Endothelial cell of umbilical vein (primary cell): ENCODE data around the gene LMX1A. TPM values are rescaled to one million over a fixed set of nuclear protein-coding genes. Genes with fewer than 3 reads are reported as not detected.

ENCODE experiments used
- BruUV-seq: library from RNA; stranded (reverse); fragments of 400-500 nt; replicated peaks from 2 replicates; lab custom pipeline; 2021; lab: Mats Ljungman, UMichigan
- CTCF ChIA-PET: fragments of 300-600, 350-600 bp; sonication (Branson Sonifier 250); formaldehyde crosslinking; loops from one replicate; lab custom pipeline; 2021; ENCODE audit warnings: antibody characterized with exemption, inconsistent platforms; lab: Charles Lee
- POLR2A ChIA-PET: fragments of 300-600, 350-600 bp; sonication (Branson Sonifier 250); formaldehyde crosslinking; loops from one replicate; lab custom pipeline; 2021; ENCODE audit warnings: antibody characterized with exemption, inconsistent platforms; lab: Charles Lee
- DNase-seq: peaks from one replicate; pipeline ENCODE4 v3.0.0-alpha.2; 2011; ENCODE audit warnings: low read depth, low spot score
- FAIRE-seq: peaks from 2 replicates; lab custom pipeline; 2011; peaks lifted over from hg19 to GRCh38; lab: Jason Lieb, UNC
- H2AFZ ChIP-seq: 2 replicates; pipeline ENCODE4 v1.6.0; 2012; ENCODE audit warnings: low read depth, low read length, control low read depth, inconsistent platforms
- H3K27ac ChIP-seq: 2 replicates; pipeline ENCODE4 v1.5.1; 2011; ENCODE audit warnings: low read depth, mild to moderate bottlenecking, control low read depth, low read length, moderate library complexity; ENCODE audit not compliant: insufficient read depth
- H3K27me3 ChIP-seq, 2 experiments: 2 replicates each; pipeline versions ENCODE4 v1.6.0 to v1.6.1; 2011; ENCODE audit warnings: low read length in 2 of 2, mixed read lengths in 1 of 2; ENCODE audit not compliant: control insufficient read depth in 2 of 2, insufficient read depth in 2 of 2
- H3K36me3 ChIP-seq, 2 experiments: 2 replicates in 1 of 2; 3 replicates in 1 of 2; pipeline ENCODE4 v1.5.1; 2011; ENCODE audit warnings: low read length in 2 of 2, mild to moderate bottlenecking in 1 of 2, moderate library complexity in 1 of 2; ENCODE audit not compliant: control insufficient read depth in 2 of 2, insufficient read depth in 2 of 2; ENCODE audit errors: extremely low read depth in 1 of 2
- H3K4me1 ChIP-seq: 3 replicates; pipeline ENCODE4 v1.5.1; 2011; ENCODE audit warnings: mild to moderate bottlenecking, low read length; ENCODE audit not compliant: control insufficient read depth, insufficient read depth; ENCODE audit errors: extremely low read depth
- H3K4me2 ChIP-seq: 2 replicates; pipeline ENCODE4 v1.6.1; 2011; ENCODE audit warnings: low read length, control low read depth, mixed read lengths; ENCODE audit not compliant: insufficient read depth
- H3K4me3 ChIP-seq, 3 experiments: fragments of 200-600 bp in 1 of 3; sonication (generic), shearing (Covaris generic) in 1 of 3; replicated peaks in 1 of 3; 2 replicates each; pipeline ENCODE4 v1.5.1; 2011 to 2016; ENCODE audit warnings: control low read depth in 3 of 3, low read length in 3 of 3, mild to moderate bottlenecking in 2 of 3, inconsistent platforms in 1 of 3, low read depth in 1 of 3, moderate library complexity in 1 of 3; ENCODE audit not compliant: insufficient read depth in 1 of 3
- H3K79me2 ChIP-seq: 2 replicates; pipeline ENCODE4 v1.6.0; 2012; ENCODE audit warnings: low read length, inconsistent platforms; ENCODE audit not compliant: control insufficient read depth, insufficient read depth
- H3K9ac ChIP-seq: replicated peaks from 2 replicates; pipeline ENCODE3; 2011; ENCODE audit warnings: low read length, control low read depth; ENCODE audit not compliant: insufficient read depth; ENCODE audit errors: extremely low read depth
- H3K9me1 ChIP-seq: replicated peaks from 3 replicates; pipeline ENCODE4 v1.6.0; 2011; ENCODE audit warnings: mild to moderate bottlenecking, low read length; ENCODE audit not compliant: control insufficient read depth, insufficient read depth; ENCODE audit errors: extremely low read depth
- H3K9me3 ChIP-seq: replicated peaks from 2 replicates; pipeline ENCODE4 v1.5.1; 2012; ENCODE audit warnings: low read length, inconsistent platforms; ENCODE audit not compliant: control insufficient read depth, insufficient read depth
- H4K20me1 ChIP-seq: replicated peaks from 2 replicates; pipeline ENCODE3; 2011; ENCODE audit warnings: mild to moderate bottlenecking, low read length; ENCODE audit not compliant: control insufficient read depth, insufficient read depth; ENCODE audit errors: extremely low read depth
- EZH2 ChIP-seq: IDR thresholded peaks from 2 replicates; pipeline ENCODE4 v1.6.1; 2012; ENCODE audit warnings: borderline replicate concordance, low read depth, mild to moderate bottlenecking, moderate library complexity, low read length, inconsistent platforms; ENCODE audit not compliant: severe bottlenecking
- FOS ChIP-seq: IDR thresholded peaks from 2 replicates; pipeline ENCODE4 v1.6.1; 2011; ENCODE audit warnings: mild to moderate bottlenecking, low read length, moderate library complexity, borderline replicate concordance; ENCODE audit not compliant: insufficient read depth
- GATA2 ChIP-seq: IDR thresholded peaks from 2 replicates; pipeline ENCODE4 v1.7.0; 2011; ENCODE audit warnings: low read depth, mild to moderate bottlenecking, moderate library complexity, mixed read lengths, low read length; ENCODE audit not compliant: insufficient read length, insufficient read depth
- JUN ChIP-seq: IDR thresholded peaks from 2 replicates; pipeline ENCODE4 v1.6.1; 2011; ENCODE audit warnings: borderline replicate concordance, low read depth; ENCODE audit not compliant: insufficient read length, insufficient read depth
- MYC ChIP-seq: IDR thresholded peaks from one replicate; pipeline ENCODE4 v1.6.1; 2011; ENCODE audit warnings: mild to moderate bottlenecking, low read depth, low read length
- POLR2A ChIP-seq: IDR thresholded peaks from 2 replicates; pipeline ENCODE4 v1.6.1; 2012; ENCODE audit warnings: low read depth, mild to moderate bottlenecking, control low read depth, low read length
- POLR2AphosphoS5 ChIP-seq: IDR thresholded peaks from 2 replicates; pipeline ENCODE4 v1.6.1; 2012; ENCODE audit warnings: low read depth, mild to moderate bottlenecking, control low read depth, low read length, moderate library complexity; ENCODE audit not compliant: insufficient read depth
- dilution Hi-C: fragments of 300-500 bp; cut with MboI; formaldehyde crosslinking; loops from one replicate; pipeline ENCODE4 v1.15.0; 2019; ENCODE audit warnings: low sequenced_read_pairs; ENCODE audit not compliant: extremely low pct_ligation_motif_present
- intact Hi-C: fragments of 100-400 bp; cut with micrococcal nuclease; formaldehyde crosslinking; loops from one replicate; pipeline ENCODE4 v1.10.0; 2022
- polyA plus RNA-seq, 4 experiments: library from polyadenylated mRNA; depleted of rRNA in 3 of 4; stranded (reverse) in 3 of 4; unstranded in 1 of 4; fragments of >200 nt; gene quantifications; 2 replicates each; pipeline versions ENCODE4 v1.2.1 to v1.2.3, GENCODE V29; 2011 to 2012; ENCODE audit warnings: missing spikeins in 1 of 4
- total RNA-seq: library from RNA; stranded (reverse); gene quantifications from 2 replicates; pipeline ENCODE4 v1.2.3, GENCODE V29; 2021
- TF ChIP-seq, protein P1 (sequence below), 2 donors: IDR thresholded peaks; 1 replicate in 1 of 2; 2 replicates in 1 of 2; pipeline ENCODE4 v1.5.1; 2011; ENCODE audit warnings: low read length in 2 of 2, mild to moderate bottlenecking in 2 of 2, moderate library complexity in 2 of 2, control low read depth in 1 of 2, inconsistent platforms in 1 of 2, low read depth in 1 of 2; ENCODE audit not compliant: insufficient read depth in 1 of 2; ENCODE audit errors: extremely low read depth in 1 of 2
- TF ChIP-seq, protein P2 (sequence below): IDR thresholded peaks from 2 replicates; pipeline ENCODE4 v1.6.1; 2011; ENCODE audit not compliant: insufficient read depth, insufficient read length

LMX1A gene
- total and polyA plus RNA-seq, 2 donors (not counting 3 experiments of a cell fraction or from before 2014, with no cell fraction given) = not detected

DNA sequence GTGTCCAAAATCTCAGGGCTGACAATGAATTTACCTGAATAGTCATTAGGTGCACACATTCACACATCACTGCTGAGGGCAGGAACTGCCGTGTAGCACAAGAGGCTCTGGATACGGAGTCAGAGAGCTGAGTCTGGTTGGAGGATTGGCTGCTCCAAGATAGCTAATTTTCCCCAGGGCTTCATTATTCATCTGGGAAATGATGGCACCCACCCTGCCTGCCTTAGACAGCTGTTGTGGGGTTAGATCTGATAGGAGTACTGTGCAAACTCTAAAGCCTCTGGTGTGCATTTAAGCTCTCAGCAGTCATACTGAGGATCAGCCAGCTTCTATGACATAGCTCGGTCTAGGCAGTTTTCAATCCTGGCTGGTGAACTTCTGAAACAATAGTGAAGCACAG is 67.0 kb downstream of the LMX1A start:
- ChIA-PET CTCF (interaction anchor here (0.7 to 1.1 kb wide), 2 partner anchors 12 to 32 kb away, joined by 3 read pairs; no protein-coding TSS in a partner anchor), POLR2A (no interaction called here)
- Histone ChIP-seq H3K27ac (no peak overlapping the region), H3K4me3 (no peak overlapping the region), H3K9me1 (no peaks in the 10 kb centered on the region), H2AFZ (no peak overlapping the region), H4K20me1 (no peaks in the 10 kb centered on the region), H3K36me3 (no peaks in the 10 kb centered on the region), H3K9ac (no peak overlapping the region), H3K27me3 (no peaks in the 10 kb centered on the region), H3K4me2 (no peak overlapping the region), H3K9me3 (no peaks in the 10 kb centered on the region), H3K79me2 (no peaks in the 10 kb centered on the region), H3K4me1 (no peaks in the 10 kb centered on the region)
- no peak for FAIRE-seq
- no TSS peak for BruUV-seq
- dilution Hi-C loops = no loop called here
- TF ChIP-seq POLR2A (no peak), EZH2 (no peak), POLR2AphosphoS5 (no peak), FOS (no peak), MYC (no peak), JUN (no peak), GATA2 (no peak)
- TF ChIP-seq, protein P1, sequence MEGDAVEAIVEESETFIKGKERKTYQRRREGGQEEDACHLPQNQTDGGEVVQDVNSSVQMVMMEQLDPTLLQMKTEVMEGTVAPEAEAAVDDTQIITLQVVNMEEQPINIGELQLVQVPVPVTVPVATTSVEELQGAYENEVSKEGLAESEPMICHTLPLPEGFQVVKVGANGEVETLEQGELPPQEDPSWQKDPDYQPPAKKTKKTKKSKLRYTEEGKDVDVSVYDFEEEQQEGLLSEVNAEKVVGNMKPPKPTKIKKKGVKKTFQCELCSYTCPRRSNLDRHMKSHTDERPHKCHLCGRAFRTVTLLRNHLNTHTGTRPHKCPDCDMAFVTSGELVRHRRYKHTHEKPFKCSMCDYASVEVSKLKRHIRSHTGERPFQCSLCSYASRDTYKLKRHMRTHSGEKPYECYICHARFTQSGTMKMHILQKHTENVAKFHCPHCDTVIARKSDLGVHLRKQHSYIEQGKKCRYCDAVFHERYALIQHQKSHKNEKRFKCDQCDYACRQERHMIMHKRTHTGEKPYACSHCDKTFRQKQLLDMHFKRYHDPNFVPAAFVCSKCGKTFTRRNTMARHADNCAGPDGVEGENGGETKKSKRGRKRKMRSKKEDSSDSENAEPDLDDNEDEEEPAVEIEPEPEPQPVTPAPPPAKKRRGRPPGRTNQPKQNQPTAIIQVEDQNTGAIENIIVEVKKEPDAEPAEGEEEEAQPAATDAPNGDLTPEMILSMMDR (IDR thresholded peaks at IDR 0.05; ENCODE audit: extremely low read depth in 1 of 2, insufficient read depth in 1 of 2, low read depth in 1 of 2, low read length in 2 of 2) = no peak
- TF ChIP-seq, protein P2, sequence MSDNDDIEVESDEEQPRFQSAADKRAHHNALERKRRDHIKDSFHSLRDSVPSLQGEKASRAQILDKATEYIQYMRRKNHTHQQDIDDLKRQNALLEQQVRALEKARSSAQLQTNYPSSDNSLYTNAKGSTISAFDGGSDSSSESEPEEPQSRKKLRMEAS = no peak
- DNase-seq = no peak
- intact Hi-C loops = no loop called here
